ENCODE measurements around the gene TSPAN16.

GRCh38 chr19:11364296-11364904 lies 68.4 kb downstream of the TSPAN16 start:
- TF ChIP-seq ZC3H10 (CRISPR knock-in tag; IDR thresholded peaks at IDR 0.05) (no peak), TOX (CRISPR knock-in tag; IDR thresholded peaks at IDR 0.05; ENCODE audit: borderline replicate concordance) (no peak), RARB (CRISPR knock-in tag; IDR thresholded peaks at IDR 0.05) (no peak), CREB5 (CRISPR knock-in tag; IDR thresholded peaks at IDR 0.05; ENCODE audit: low read depth) (no peak), BACH2 (CRISPR knock-in tag; IDR thresholded peaks at IDR 0.05; ENCODE audit: borderline replicate concordance) (no peak), ZNF8 (CRISPR knock-in tag; IDR thresholded peaks at IDR 0.05) (no peak), ZFP30 (CRISPR knock-in tag; IDR thresholded peaks at IDR 0.05) (no peak)
